H54 (cell line): ENCODE results near the gene ACKR4.
"Not testable (repeated sequence)": the region's sequence is repeated elsewhere in the genome, so short reads cannot be mapped to it uniquely, and the experiment has no call there.

Experiments used
- DNase-seq: peaks from one replicate; pipeline ENCODE4 v3.0.0; 2011; ENCODE audit warnings: low spot score, mixed read lengths; ENCODE audit not compliant: insufficient read length
- FAIRE-seq: peaks from 3 replicates; lab custom pipeline; 2011; peaks lifted over from hg19 to GRCh38; lab: Jason Lieb, UNC
- POLR2A ChIP-seq: IDR thresholded peaks from 2 replicates; pipeline ENCODE4 v1.6.1; 2011; ENCODE audit warnings: low read depth, mild to moderate bottlenecking, low read length

ACKR4 gene

GRCh38 chr3:132569153-132569552 lies 27.9 kb upstream of the ACKR4 start:
- DNase-seq (no peak), FAIRE-seq (no peak)
- no peak for TF ChIP-seq POLR2A

- no peak for TF ChIP-seq POLR2A
Measured at GRCh38 chr3:132569580-132569979, 27.5 kb upstream of the ACKR4 start.

GRCh38 chr3:132570016-132570415 lies 27.1 kb upstream of the ACKR4 start:
- no peak for TF ChIP-seq POLR2A
- DNase-seq (no peak), FAIRE-seq (no peak)

More at GRCh38 chr3:132569580-132569979, 27.5 kb upstream of the ACKR4 start:
- FAIRE-seq (no peak), DNase-seq (no peak)

GRCh38 chr3:132573797-132574211 lies 23.3 kb upstream of the ACKR4 start:
- DNase-seq (no peak), FAIRE-seq (no peak)
- no peak for TF ChIP-seq POLR2A

GRCh38 chr3:132587401-132587800 lies 9.7 kb upstream of the ACKR4 start:
- DNase-seq (no peak), FAIRE-seq (no peak)
- no peak for TF ChIP-seq POLR2A

GRCh38 chr3:132592216-132592615 lies 4.9 kb upstream of the ACKR4 start:
- TF ChIP-seq POLR2A, result no peak
- no peak for FAIRE-seq
- no peak for DNase-seq

GRCh38 chr3:132593241-132593946 lies 3.7 kb upstream of the ACKR4 start:
- FAIRE-seq (no peak), DNase-seq (no peak)
- TF ChIP-seq POLR2A, result no peak

GRCh38 chr3:132593947-132594323 lies 3.1 kb upstream of the ACKR4 start:
- peak; percentile 20 for DNase-seq
- peak; percentile 97 for FAIRE-seq
- no peak for TF ChIP-seq POLR2A

- FAIRE-seq (peak; percentile 52), DNase-seq (no peak)
- TF ChIP-seq POLR2A, result no peak
Measured at GRCh38 chr3:132594498-132594897, 2.6 kb upstream of the ACKR4 start.

- peak; percentile 15 for FAIRE-seq
- no peak for DNase-seq
- TF ChIP-seq POLR2A, result no peak
Measured at GRCh38 chr3:132595014-132595413, 2.1 kb upstream of the ACKR4 start.

- TF ChIP-seq POLR2A, result no peak
- no peak for DNase-seq
- no peak for FAIRE-seq
Measured at GRCh38 chr3:132596326-132596725, 744 bp upstream of the ACKR4 start.

GRCh38 chr3:132597660-132598059 lies 590 bp downstream of the ACKR4 start:
- no peak for TF ChIP-seq POLR2A
- DNase-seq (no peak), FAIRE-seq (no peak)

GRCh38 chr3:132598181-132598580 lies 1.1 kb downstream of the ACKR4 start:
- no peak for TF ChIP-seq POLR2A
- FAIRE-seq (peak; percentile 23), DNase-seq (no peak)

- peak; percentile 71 for FAIRE-seq
- not testable (repeated sequence) for DNase-seq
Measured at GRCh38 chr3:132600614-132601013, 3.5 kb downstream of the ACKR4 start.

GRCh38 chr3:132605374-132605792 lies 8.3 kb downstream of the ACKR4 start:
- DNase-seq, result no peak
- peak; percentile 55 for FAIRE-seq
- no peak for TF ChIP-seq POLR2A
